GM20431 (cell line): ENCODE data around the gene PARD3.

Source experiments
- in situ Hi-C: fragments of 300-500 bp; cut with MseI, MboI; formaldehyde crosslinking; loops from one replicate; pipeline ENCODE4 v1.15.0; 2020; ENCODE audit warnings: low sequenced_read_pairs; ENCODE audit not compliant: unreplicated experiment

Gene PARD3

DNA sequence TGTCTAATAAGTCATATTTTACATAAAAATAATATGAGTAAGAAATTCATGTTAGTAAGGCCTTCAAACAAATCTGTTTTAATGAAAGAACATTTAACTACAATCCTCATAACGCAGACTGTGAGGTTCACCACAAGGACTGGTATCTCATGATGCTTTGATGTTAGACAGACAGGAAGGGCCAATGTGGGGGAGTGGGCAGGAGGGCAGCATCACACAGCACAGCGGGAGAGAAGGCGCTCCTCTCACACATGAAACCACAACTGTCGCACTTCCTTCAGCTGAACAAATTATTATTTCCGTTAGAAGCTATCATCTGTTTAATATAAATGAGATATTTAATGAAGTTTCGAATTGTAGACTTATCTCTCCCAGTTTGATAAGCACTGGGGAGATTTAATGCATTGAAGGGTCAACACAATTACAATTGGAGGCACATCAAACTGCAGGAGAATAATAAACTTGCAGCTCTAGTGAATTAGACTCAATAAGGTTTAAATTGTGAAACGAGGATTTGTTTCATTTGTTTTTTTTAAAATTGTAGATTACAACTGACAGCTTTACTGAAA, 466.1 kb downstream of the PARD3 start:
- in situ Hi-C loops, result no loop called here

DNA sequence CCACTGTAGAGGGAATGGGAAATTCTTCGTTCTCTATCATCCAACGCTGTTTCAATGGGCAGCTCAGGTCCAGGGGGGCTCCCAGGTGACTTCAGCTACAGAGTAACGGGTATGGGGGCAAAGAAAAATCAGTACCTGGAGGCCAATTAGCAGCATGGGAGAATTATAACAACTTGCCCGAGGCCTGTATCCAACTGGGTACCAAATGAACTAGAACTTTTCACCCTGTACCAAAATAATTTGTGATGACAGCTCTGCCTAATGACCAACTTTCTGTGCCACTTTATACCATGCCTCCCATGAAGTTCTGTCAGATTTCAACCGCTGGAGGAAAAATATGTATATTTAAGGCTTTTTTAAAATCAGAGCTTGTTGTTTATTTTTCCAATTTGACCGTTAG, 467.1 kb downstream of the PARD3 start:
- in situ Hi-C loops, result no loop called here

- in situ Hi-C loops, result no loop called here
These were observed 468.0 kb downstream of the PARD3 start for GRCh38 chr10:34347131-34347530.

DNA sequence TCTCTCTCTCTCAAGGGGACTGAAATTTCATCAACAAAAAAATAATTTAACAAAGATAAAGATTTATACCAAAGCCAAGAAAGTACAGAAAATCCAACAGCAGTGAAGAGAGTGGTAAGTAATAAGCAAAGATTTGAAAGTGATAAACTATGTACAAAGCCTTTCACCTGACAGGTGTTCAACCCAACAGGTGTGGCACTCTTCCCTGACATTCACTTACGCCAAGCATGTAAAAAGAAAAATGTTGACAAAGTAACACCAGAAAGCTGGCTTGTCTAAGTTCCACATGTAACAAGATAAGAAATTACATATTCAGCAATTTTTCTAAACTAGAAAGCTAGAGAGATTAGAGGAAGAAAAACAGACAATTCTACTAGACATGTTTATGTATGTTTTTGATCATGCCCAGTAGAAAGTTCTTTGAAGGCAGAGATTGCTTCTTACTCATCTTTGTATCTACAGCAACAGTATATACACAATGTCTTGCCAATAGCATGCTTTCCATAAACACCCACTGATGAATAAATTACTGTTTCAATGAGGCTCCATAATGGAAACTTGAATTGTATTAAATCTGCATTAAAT, 468.5 kb downstream of the PARD3 start:
- in situ Hi-C loops, result no loop called here

DNA sequence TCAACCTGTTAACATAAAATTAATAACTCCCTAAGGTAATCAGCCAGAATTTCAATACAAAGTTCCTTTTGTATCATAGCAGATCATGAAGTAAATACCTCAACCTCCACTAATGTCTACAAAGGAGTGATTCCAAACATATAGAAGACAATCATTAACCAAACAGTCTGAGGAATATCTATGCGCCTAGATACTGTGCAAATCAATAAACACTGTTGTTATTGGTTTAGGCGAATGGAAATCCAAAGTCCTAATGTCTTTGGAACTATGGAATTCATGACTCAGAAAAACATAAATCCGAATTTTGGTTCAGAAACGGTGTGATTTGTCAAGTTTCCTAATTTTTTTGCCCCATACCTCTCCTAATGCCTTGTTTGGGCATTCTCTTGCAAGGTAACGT, 469.7 kb downstream of the PARD3 start:
- in situ Hi-C loops, result no loop called here

GRCh38 chr10:34343764-34344163, 471.3 kb downstream of the PARD3 start:
- in situ Hi-C loops, result no loop called here

- in situ Hi-C loops, result no loop called here
These were observed 473.6 kb downstream of the PARD3 start for GRCh38 chr10:34341473-34341872.

- in situ Hi-C loops, result no loop called here
These were observed 474.2 kb downstream of the PARD3 start for GRCh38 chr10:34340934-34341333.

GRCh38 chr10:34339816-34340553, 475.1 kb downstream of the PARD3 start:
- in situ Hi-C loops, result no loop called here

DNA sequence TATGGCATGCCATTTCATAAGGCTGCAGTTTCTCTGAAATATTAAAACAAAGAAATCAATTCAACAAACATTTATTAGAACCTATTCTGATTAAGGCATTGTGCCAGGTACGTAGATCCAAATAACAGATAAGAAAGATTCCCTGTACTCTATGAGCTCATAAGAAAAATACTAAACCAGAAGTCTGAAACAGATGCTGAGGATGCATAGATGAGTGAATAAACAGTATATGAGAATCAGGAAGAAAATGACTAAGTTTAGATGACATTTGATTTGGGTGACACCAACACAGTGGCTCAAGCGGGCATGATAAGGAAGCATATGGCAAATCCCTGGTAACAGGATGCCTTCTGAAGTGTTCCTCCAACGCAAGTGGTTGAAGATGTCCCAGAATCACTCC, 477.2 kb downstream of the PARD3 start:
- in situ Hi-C loops, result no loop called here

DNA sequence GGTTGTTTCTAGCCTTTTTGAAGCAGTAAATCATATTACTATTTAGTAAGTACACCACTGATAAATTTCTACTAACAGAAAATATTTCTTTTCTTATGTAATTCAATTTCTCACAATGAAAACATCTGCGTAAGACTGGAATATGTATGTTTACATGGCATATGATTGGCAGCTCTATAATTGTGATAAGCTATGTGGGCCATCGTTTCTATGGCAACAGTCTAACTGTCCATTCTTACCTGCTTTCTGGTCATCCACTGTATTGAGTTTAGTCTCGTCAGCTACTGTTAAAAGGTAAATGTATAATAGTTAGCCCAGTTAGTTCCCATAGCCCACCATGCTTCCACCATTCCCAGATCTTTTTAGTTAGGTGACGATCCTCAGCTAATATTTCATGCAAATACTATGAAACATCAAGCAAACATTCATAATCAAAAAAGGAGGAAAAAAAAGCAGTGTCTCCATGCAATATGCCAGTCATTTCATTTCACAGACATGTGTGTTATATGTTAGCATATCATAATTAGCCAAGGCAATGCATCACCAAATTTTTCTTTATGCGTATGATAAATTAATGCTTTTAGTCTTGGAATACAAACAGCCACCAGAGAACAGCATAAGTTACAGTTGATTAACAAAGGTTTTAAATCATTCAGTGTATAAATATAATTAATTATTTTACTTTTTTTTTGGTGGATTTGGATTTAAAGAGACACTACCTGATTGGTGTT, 479.0 kb downstream of the PARD3 start:
- in situ Hi-C loops, result no loop called here

DNA sequence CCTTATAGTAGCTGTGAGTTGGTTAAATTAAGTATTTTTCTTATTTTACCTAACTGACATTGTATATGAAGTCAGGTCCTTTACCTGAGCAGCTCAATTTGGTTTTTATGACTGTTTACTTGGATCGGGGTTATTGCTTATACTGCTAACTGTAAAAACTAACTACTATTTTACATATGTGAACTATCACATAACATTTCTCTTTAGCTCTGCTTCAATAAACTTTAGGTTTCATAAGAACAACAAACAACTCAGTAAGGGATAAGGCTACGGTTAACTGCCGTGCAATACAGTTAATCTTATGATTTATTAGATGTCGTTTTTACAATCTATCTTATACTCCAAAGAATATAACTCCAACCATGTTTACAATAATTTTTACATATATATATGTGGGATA, 480.2 kb downstream of the PARD3 start:
- in situ Hi-C loops, result no loop called here

- in situ Hi-C loops, result no loop called here
These were observed 481.6 kb downstream of the PARD3 start for GRCh38 chr10:34333513-34333912.

- in situ Hi-C loops, result no loop called here
These were observed 487.9 kb downstream of the PARD3 start for GRCh38 chr10:34327184-34327583.

GRCh38 chr10:34323192-34323591, 491.9 kb downstream of the PARD3 start:
- in situ Hi-C loops, result no loop called here

DNA sequence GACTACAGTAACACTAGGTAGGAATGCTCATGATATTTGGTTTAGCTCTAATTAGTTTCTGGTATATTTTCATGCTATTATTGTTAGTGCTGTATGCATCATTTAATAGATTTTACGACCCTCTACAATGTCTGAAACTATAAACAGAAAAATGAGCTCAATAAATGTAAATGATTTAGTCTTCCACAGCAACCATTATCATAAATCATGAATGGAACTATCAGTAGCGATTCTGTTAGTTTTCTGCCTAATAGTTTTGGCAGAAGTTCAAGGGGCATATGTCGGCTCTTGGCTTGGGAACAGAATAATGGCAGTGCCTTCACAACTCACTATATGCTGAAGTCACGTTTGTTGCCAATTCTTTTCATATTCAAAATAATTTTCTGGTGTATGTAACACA, 494.8 kb downstream of the PARD3 start:
- in situ Hi-C loops, result no loop called here

- in situ Hi-C loops, result no loop called here
These were observed 495.8 kb downstream of the PARD3 start for GRCh38 chr10:34319197-34319846.

DNA sequence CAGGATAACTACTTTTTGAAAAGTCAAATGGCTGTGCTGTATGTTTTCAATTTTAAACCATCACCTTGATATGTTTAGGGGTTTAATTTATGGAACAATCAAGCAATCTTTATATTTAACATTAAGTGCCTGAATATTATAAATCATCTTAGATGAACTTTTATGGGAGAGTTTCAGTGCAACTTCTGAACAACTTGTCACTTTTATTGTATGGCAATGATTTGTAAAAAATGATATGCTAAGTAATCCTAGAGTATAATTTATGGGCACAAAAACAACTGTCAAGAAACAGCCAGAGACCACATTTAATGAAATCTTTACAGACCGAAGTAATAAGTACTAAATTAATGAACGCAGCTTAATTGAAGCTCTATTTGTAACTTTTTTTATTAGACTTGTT, 498.9 kb downstream of the PARD3 start:
- in situ Hi-C loops, result no loop called here

DNA sequence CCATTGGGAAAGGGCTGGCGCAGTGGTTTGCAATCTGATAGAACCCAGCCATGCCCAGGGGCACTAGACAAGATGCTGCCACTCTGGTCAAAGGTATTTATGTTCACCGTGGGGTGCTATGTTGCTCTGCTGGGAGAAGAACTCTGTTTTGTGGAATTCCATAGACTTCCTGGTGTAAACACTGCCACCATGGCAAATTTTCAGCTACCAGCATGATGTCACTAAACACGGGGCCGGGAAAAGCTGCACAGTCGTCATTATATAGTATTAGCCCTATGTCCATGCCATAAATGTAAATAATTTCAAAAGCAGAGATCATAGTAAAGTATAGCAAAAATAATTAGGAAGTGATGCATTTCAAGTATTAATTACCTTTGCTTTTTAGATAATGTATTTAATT, 500.6 kb downstream of the PARD3 start:
- in situ Hi-C loops, result no loop called here

DNA sequence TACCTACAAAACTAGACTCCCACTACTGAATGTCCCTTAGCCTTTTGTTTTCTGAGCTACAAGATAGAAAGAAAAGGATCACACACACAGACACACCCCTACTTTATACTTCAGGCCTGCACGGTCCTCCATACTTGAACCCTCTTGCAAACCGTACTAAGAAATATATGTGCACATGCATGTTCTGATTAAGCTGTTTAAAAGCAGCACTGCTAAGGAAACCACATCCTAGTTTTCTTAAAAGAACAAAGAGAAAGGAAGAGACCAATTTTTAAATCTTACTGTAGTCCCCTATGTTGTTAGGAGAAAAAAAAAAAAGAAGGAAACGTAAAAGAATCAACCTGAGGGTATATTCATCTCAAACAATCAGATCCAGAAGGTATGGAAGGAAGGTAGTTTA, 501.2 kb downstream of the PARD3 start:
- in situ Hi-C loops, result no loop called here

- in situ Hi-C loops, result no loop called here
These were observed 501.7 kb downstream of the PARD3 start for GRCh38 chr10:34313353-34313752.
